Cortex of kidney (tissue), 1 donor: ENCODE measurements around the gene TCIRG1.

Experiments used
- DNase-seq: peaks from one replicate; lab custom pipeline; 2025; lab: John Stamatoyannopoulos, UW

TCIRG1 gene

DNA sequence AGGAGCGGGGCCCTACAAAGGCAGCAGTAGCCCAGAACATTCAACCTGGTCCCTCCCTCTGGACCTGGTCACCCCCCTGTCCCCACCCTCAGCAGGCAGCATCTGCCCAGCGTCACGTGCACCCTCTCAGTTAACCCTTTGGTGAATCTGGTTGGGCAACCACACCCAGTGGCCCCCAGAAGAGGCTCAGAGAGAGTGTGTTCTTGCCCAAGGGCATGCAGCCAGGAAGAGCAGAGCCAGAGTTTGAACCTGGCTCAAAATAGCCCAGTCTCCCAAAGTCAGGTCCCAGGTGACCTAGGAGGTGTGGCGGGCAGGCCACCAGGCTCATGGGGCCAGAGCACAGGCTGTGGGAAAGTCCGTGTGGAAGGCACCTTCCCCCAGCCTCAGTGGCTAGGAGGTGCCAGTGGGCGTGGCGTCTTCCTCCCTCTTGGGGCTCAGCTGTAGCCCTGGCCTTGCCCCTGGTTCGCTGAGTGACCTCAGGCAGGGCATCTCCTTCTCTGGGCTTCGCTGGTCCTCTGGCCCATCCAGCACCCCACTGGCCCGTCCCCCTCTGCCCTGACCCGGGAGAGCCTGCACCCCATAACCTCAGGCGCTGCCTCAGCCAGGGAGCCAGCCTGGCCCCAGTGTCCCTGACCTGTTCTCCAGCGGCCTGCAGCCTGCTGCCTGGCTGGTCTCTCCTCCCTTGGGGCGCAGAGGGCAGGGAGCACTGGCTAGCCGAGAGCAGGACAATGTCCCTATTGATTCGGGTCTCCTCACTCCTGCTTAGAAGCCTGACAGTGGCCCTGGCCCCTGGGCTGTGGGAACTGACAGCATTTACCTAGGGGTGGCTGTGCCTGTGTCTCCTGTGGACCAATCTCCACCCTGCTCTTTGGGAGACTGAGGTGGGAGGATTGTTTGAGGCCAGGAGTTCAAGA is 21.7 kb upstream of the TCIRG1 start:
- no peak for DNase-seq

DNA sequence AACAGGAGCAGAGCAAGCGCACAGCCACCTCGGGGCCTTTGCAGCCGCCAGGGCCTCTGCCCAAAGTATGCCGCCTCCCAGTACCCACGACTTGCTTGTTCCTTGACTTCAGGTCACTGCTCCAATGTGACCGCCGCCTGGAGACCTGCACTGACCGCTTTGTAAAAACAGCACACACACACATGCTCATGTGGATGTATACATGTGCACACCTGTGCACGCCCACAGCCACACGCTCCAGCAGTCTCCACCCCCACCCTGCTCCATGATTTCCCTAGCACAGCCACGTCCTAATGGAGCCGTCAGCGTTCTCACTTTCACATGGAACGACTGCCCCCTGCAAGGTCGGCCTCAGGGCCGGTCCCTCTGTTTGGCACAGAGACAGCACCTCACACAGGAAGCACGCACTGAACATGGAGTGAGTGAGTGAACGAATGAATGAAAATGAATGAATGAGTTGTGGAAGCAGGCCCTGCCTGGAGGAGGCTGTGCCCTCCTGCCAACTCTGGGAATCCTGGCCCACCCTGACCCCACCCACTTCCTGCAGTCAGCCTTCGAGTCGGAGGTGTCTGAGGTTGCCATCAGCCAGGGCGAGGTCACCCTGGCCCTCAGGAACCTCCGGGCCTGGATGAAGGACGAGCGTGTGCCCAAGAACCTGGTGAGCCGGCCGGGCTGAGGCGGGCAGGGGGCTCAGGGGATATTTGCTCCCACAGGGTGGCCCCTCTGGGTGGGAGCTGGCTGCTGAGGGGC is 20.7 kb upstream of the TCIRG1 start:
- DNase-seq, result no peak

DNA sequence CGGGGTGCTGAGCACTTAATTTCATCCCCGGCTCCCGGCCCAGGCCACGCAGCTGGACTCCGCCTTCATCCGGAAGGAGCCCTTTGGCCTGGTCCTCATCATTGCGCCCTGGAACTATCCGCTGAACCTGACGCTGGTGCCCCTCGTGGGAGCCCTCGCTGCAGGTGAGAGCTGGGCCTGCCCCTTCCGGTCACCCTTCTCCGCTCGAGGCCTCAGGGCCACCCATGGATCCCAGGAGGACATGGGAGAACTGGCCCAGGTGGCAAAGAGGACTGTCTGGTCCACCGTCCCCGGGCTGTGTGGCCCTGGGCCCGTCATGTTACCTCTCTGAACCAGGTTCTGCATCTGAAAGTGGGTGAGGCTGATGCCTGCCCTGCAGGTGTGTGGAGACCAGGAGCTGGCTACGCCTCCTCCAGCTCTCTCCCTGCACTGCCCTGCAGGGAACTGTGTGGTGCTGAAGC is 20.1 kb upstream of the TCIRG1 start:
- no peak for DNase-seq

DNA sequence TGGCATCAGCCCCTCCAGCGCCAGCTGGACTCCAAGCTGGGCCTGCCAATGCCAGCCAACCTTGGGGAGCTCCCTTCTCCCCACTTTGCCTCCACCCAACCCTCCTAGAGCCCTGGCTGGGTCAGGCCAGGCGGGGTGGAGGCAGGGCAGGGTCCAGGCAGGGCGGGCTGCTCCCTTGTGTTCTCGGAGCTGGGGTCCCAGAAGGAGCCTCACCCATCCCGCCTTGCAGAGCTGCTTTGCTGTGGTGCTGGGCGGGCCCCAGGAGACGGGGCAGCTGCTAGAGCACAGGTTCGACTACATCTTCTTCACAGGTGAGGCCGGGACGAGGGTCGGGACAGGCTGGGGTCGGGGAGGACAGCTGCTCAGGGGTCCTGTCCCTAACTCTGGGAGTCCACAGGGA is 19.3 kb upstream of the TCIRG1 start:
- DNase-seq, result no peak

DNA sequence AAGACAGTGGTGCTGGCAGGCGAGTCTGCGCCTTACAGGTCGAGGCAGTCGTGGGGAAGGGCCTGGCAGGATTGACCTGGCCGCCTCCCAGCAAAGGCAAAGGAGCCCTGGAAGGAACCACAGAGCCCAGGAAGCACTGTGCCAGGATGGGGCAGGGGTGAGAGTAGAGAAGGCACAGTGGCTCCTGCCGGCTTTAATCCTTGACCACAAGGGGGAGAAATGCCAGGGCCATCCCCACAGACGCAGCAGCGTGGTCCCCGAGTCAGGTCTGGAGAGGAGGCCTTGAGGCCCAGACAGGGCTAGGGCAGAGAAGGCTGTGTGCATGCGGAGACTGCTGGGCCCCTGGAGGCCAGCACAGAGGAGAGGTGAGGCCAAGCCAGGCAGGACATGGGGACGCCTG is 18.2 kb upstream of the TCIRG1 start:
- DNase-seq, result no peak

DNA sequence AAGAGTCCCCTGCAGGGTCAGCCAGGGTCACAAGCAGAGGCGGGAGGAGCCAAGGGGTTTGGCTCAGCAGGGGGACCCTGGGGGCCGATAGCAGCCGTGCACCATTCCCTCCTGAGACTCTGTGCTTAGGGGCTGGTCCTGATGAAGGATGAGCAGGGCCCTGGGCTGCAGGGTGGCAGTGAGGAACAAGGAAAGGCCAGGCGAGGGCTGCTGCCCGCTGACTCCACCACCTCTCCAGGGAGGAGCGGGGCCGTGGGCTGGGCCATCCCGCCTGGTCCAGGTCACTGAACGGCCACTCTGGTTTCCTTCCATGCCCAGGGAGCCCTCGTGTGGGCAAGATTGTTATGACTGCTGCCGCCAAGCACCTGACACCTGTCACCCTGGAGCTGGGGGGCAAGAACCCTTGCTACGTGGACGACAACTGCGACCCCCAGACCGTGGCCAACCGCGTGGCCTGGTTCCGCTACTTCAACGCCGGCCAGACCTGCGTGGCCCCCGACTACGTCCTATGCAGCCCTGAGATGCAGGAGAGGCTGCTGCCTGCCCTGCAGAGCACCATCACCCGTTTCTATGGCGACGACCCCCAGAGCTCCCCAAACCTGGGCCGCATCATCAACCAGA is 17.5 kb upstream of the TCIRG1 start:
- no peak for DNase-seq

DNA sequence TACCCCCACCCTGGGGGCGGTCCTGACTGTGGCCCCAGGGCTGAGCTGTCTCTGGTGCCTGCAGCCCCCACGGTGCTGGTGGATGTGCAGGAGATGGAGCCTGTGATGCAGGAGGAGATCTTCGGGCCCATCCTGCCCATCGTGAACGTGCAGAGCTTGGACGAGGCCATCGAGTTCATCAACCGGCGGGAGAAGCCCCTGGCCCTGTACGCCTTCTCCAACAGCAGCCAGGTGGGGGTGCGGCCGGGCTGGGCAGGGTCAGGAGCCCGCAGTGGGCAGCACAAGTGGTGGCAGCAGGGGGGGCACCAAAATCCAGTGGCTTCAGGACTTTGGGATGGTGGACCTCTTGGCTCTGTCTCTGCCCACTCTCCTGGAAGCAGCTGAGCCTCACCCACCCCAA is 16.3 kb upstream of the TCIRG1 start:
- no peak for DNase-seq

DNA sequence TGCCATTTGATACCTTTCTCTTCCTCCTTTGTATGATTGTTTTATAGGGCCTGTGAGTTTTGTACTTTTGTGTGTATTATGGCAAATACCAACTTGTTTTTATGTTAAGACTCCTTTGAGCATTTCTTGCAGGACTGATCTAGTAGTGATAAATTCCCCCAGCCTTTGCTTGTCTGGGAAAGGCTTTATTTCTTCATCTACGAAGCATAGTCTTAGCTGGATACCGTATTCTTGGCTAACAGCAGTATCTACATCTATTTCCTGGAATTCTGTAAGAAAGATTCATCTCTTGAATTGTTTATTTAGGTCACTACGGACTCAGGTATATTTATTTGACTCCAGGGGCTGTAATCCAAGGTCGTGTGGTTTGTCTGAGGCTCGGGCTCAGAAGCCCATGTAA is 14.3 kb upstream of the TCIRG1 start:
- DNase-seq, result no peak

DNA sequence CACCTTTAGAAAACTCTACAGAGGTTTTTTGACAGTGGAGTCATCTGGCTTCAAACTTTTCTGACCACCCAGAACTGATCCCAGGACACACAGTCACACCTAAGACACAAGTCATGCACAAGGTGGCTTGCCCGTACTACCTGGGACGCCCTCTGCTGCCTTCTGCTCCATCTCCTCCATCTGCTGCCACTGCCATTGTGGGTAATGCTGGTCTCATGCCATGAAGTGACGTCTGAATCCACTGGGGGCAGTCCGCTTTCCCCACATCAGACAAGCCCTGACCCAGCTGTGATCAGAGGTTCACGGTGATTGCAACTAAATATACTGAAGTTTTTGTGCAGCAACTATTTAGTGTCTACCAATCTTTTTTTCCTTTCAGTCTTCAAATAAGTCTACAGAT is 13.8 kb upstream of the TCIRG1 start:
- no peak for DNase-seq

DNA sequence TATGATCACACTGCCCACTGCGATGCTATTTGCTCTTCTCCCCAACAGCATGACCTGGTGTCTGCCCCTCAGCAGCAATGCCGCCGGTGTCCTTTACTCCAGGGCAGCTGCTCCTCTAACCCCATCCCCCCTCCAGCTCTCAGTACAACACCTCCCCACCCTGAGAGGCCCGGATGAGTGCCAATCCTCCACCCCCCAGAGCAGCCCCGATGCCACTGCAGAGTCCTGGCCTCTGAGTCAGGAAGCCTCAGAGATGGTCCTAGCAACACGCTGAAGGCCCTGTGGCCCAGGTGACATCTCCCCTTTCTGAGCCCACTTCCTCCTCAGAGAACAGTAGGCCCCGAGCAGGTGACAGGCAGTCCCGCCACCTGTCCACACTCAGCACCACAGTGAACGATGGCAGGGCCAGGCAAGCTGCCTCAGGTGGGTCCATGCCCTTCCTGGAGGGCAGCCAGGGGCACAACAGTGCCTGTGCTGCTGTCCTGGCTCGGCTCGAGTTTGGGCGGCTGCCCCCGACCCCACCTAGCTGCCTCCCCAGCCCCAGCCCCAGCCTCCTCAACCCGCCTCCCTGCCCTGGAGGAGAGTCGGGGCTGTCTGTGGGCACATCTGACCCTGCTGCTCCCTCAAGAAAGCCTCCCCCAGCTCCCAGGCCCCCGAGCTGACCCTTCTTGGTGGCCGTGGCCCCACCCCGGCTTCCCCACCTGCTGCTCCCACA is 12.3 kb upstream of the TCIRG1 start:
- no peak for DNase-seq

DNA sequence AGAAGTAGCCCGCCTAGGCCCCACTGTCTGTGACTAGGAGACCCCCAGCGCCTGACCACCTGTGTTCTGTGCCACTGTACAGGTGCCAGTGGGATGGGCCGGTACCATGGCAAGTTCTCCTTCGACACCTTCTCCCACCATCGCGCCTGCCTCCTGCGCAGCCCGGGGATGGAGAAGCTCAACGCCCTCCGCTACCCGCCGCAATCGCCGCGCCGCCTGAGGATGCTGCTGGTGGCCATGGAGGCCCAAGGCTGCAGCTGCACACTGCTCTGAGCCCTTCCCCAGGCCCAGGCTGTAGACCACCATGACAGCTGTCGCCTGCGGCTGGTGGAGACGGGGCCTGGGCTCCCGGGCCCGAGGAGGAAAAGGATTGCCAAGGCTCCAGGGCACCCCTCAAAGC is 11.2 kb upstream of the TCIRG1 start:
- no peak for DNase-seq

DNA sequence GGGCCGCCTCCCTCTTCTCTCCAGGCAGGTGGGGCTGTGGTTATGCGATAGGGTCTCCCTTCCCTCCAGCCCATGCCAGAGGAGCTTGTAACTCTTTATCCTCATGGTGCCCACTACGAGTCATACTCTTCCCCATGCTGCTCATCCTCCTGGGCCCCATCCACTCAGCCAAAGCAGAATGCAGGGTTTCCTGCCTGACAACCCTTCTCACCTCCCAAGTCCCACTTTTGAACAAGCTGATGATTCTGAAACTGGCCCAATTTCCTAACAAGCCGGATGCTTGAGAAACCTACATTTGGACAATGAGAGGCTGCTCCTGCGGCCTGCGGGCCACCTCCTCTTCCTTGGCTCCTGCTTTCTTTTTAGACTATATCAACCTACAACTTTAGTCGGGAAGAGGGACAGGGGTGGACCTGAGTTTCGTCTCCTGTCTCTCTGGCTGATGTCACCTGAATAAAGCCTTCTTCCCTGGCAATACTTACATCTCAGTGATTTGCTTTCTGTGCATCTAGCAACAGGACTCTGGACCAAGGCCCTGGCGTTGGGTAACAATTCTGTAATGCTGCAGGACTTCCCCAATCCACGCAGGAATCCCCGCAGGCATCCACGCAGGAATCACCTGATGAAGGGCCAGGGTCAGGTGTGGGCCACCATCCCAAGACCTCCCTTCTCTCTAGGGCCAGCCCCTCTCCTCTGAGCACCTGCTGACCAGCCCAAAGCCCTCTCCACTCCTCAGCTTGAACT is 9.9 kb upstream of the TCIRG1 start:
- DNase-seq, result no peak

DNA sequence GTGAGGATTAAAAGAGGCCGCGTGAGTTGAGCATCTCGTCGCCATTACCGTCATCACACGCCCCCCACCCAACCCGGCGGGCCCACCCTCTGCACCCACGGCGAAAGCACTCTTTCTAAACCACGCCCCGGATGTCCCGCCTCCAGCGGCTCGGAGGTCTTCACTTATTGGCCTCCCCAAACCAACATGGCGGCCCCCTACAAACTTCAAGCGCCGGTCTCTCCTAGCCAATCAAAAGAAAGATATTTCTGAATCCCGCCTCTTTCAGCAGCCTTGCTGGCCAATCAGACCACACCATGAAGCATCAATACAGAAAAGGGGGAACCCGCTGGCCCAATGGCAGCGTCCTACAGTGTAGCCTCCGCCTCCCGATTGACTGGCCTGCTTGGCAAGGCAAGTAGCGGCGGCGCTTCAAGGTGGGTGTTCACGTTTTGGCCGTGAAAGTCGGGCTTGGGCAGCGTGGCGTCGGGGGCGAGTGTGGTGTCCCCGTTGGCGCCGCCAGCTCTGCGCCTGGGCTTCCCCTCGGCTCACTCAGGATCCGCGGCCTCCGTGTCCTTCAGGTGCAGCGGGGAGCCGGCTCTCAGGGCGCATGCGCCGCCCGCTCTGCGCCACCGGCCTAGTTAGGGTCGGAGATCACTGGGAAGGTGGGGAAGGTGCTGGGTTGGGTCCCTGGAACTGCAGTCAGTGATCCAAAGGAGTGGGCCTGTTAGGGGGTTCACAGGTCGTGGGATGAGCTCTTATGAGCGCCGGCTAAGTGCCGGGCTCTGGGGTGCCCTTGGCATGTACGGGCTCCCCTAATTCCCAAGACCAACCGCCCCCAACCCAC is 8.3 kb upstream of the TCIRG1 start, which contains the start of gene NDUFS8:
NDUFS8 (plus strand) TSS at position 364 of the 826 bp plus-strand sequence. CDS start 1,471 bp downstream, outside the sequence.
- no peak for DNase-seq

DNA sequence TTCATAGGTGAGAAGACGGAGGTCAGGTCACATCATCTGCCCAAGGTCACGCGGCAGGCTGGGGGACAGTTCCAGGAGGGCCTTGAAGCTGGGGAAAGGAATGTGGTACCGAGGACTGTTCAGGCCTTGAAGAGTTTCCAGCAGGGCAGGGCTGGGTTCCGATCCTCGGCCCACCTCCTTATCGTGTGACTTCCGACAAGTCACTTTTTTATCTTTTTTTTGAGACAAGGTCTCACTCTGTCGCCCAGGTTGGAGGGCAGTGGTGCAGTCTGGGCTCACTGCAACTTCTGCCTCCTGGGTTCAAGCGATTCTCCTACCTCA is 7.7 kb upstream of the TCIRG1 start:
- no peak for DNase-seq

DNA sequence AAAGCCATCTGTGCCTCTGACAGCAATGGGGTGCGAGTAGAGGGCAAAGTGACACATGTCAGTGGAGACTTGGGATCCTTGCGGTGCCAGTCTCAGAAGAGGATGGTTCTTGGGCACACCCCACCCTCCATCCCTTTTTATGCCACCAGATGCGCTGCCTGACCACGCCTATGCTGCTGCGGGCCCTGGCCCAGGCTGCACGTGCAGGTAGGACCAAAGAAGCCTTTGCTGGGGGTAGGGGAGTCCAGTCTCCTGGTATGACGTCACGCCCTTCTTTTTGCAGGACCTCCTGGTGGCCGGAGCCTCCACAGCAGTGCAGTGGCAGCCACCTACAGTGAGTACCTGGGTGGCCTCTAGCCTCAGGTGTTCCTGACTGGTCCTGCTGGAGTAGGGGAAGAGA is 6.8 kb upstream of the TCIRG1 start:
- DNase-seq, result no peak

DNA sequence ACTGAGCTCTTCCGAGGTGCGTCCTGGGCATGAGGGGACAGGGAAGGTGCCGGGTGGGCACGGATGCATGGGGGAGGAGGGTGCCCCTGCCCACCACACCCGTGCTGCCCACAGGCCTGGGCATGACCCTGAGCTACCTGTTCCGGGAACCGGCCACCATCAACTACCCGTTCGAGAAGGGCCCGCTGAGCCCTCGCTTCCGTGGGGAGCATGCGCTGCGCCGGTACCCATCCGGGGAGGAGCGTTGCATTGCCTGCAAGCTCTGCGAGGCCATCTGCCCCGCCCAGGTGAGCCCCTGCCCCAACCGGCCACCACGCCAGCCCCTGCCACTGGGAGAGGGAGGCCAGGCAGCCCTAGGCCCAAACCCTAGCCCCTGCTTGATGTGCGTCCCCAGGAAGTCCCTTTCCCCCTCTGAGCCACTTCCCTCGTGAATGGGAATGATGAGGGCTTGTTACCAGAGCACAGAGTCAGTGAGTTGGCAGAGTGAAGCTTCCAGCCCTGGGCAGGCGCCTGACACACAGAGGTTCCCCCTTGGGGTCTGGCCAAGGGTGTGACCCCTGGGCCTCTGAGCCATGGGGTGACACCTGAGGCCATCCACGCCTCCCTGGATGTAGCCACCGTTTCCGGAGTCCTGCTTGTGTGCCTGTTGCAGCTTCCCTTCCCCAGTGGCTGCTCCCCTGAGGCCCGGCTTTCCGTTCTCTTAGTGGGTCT is 5.7 kb upstream of the TCIRG1 start:
- no peak for DNase-seq

DNA sequence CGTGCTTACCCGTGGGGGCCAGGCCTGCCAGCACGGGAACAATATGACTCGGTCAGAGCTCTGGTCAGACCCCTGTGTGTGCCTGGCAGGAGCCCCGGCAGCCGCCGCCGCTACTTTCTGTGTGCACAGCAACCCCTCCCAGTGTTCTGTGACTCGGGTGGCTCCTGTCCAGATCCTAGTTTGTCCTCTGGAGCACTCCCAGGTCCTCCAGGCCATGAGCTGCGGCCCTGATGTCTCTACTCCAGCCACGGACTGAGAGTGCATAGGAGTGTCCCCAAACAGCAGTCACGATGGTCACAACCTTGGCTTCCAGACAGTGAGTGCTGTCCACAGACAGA is 5.1 kb upstream of the TCIRG1 start:
- DNase-seq, result no peak

DNA sequence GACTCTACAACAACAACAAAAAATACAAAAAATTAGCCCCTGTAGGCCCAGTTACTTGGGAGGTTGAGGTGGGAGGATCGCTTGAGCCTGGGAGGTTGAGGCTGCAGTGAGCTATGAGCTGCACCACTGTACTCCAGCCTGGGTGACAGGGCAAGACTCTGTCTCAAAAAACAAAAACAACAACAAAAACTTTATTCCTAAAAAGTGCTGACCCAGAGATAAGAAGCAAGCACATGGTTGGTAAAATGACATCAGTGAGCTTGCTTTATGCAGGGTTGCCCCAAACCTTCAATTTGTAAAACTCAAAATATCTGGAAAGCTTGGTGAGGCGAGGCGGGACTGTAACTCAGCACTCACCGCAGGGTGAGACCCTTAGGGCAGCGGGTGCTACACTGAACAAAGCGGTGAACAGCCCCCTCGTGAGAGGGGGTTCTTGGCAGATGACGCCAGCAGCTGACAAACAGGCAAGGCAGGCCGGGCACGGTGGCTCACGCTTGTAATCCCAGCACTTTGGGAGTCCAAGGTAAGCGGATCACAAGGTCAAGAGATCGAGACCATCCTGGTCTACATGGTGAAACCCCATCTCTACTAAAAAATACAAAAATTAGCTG is 3.5 kb upstream of the TCIRG1 start:
- DNase-seq, result no peak

DNA sequence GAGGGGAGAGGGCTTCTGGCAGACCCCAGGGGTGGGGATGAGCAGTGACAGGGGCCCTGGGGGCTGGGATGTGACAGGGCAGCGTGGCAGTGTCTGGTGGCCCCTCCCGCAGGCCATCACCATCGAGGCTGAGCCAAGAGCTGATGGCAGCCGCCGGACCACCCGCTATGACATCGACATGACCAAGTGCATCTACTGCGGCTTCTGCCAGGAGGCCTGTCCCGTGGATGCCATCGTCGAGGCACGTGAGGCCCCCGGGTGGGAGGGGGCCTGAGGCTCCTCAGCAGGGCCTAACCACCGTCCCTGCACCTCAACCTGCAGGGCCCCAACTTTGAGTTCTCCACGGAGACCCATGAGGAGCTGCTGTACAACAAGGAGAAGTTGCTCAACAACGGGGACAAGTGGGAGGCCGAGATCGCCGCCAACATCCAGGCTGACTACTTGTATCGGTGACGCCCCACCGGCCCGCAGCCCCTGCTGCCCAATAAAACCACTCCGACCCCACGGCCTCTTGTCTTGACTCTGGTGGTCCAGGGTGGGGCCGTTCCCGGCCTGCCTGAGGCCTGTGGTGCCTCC is 2.6 kb upstream of the TCIRG1 start:
- DNase-seq, result no peak
